ENCODE measurements around the gene BNC2.
"Not testable (repeated sequence)": the region's sequence is repeated elsewhere in the genome, so short reads cannot be mapped to it uniquely, and the experiment has no call there.

The BNC2 gene

DNA sequence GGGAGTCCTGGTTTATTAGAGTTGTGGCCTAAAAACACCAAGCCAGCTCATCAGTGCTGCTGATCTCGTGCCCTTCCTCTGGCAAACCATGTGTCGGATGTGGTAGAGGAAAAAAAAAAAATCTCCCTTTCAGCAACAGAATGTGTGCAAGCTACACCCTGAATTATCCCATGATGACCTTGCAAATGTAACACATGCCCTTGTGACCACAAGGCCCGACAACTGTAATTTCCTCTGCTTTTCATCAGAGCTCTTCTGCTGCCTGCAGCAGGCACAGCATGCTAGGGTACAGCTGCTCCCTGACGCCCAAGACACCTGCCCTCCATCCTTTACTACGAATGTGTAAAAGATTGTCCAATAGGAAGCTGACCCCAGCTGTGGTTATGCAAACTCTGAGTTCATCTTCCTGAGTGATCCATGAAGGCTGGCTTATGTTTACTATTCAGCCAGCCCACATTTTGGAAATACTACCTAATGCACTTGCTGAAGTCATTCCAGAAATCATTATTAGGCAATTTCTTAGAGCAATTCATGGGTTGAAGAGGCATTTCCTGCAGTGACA lies 14.6 kb upstream of the BNC2 start:
- no peaks in the 10 kb centered on the region for H3K79me1 ChIP-seq (ENCODE audit: low read depth, low read length)
- H3K36me3 ChIP-seq (replicated peaks in 1 of 2; ENCODE audit: control insufficient read depth in 2 of 2, insufficient read depth in 2 of 2, low read length in 2 of 2) = no peaks in the 10 kb centered on the region
- no peak overlapping the region for H3K4me2 ChIP-seq (ENCODE audit: insufficient read depth, low read length, poor library complexity, severe bottlenecking)
- no peak overlapping the region for H2BK15ac ChIP-seq (ENCODE audit: low read length)
- H3K9me3 ChIP-seq (replicated peaks in 1 of 2; ENCODE audit: control insufficient read depth in 2 of 2, insufficient read depth in 1 of 2, low read depth in 1 of 2, low read length in 2 of 2) = no peaks in the 10 kb centered on the region
- H3K27ac ChIP-seq (replicated peaks; ENCODE audit: low read length) = no peak overlapping the region
- no peak overlapping the region for H3K23ac ChIP-seq (ENCODE audit: low read depth, low read length, poor library complexity)
- no peak overlapping the region for H4K8ac ChIP-seq (ENCODE audit: low read depth, low read length)
- no CpG with 5 or more reads among the region's 5 CpGs for WGBS, 2 donors (ENCODE audit: extremely low coverage in 2 of 2, insufficient read length in 2 of 2, insufficient replicate concordance in 1 of 2)
- no peak overlapping the region for H4K91ac ChIP-seq (ENCODE audit: low read depth, low read length, poor library complexity)
- H3K9ac ChIP-seq (ENCODE audit: low read depth, low read length, poor library complexity) = no peak overlapping the region
- no peak overlapping the region for H2BK5ac ChIP-seq (ENCODE audit: low read length)
- H3K4me3 ChIP-seq (ENCODE audit: low read length in 2 of 2) = no peak overlapping the region
- no peak overlapping the region for H2BK120ac ChIP-seq (ENCODE audit: low read depth, low read length)
- H2AK5ac ChIP-seq (ENCODE audit: low read depth, low read length) = no peak overlapping the region
- H2BK12ac ChIP-seq (ENCODE audit: low read length) = no peak overlapping the region
- H3K4ac ChIP-seq (ENCODE audit: low read length) = no peak overlapping the region
- H3K4me1 ChIP-seq (ENCODE audit: control insufficient read depth in 2 of 2, insufficient read depth in 1 of 2, low read depth in 1 of 2, low read length in 2 of 2) = no peaks in the 10 kb centered on the region
- no peak overlapping the region for H3K14ac ChIP-seq (ENCODE audit: low read length)
- H2AFZ ChIP-seq (ENCODE audit: low read length) = no peak overlapping the region
- no peak for DNase-seq (ENCODE audit: low spot score)
- no peaks in the 10 kb centered on the region for H3K27me3 ChIP-seq (ENCODE audit: control insufficient read depth in 3 of 3, insufficient read depth in 3 of 3, low read depth in 1 of 3, low read length in 3 of 3)
- no peak overlapping the region for H3K18ac ChIP-seq (ENCODE audit: low read length)

DNA sequence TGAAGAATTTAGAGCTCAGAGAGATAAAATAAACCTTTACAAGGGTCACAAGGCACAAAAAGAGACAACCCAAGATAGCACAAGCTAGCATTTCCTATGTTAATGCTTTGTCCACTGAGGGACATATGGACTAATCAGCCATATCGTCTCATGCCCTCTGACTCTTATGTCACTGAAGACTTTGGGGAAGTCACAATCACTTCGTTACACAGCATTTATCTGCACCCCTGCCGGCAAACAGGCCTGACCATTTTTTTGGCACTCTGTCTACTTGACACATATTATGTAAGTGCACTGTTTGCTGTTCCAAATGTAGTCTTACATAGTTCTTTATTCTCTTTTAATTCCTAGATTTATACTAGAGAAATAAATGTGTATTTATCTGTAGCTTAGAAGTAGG lies 13.9 kb upstream of the BNC2 start:
- Histone ChIP-seq H3K4me1 (ENCODE audit: control insufficient read depth in 2 of 2, insufficient read depth in 1 of 2, low read depth in 1 of 2, low read length in 2 of 2) (no peaks in the 10 kb centered on the region), H4K8ac (ENCODE audit: low read depth, low read length) (no peak overlapping the region), H3K4me2 (ENCODE audit: insufficient read depth, low read length, poor library complexity, severe bottlenecking) (no peak overlapping the region), H3K18ac (ENCODE audit: low read length) (no peak overlapping the region), H2BK5ac (ENCODE audit: low read length) (no peak overlapping the region), H3K23ac (ENCODE audit: low read depth, low read length, poor library complexity) (no peak overlapping the region), H3K9me3 (replicated peaks in 1 of 2; ENCODE audit: control insufficient read depth in 2 of 2, insufficient read depth in 1 of 2, low read depth in 1 of 2, low read length in 2 of 2) (no peaks in the 10 kb centered on the region), H2AK5ac (ENCODE audit: low read depth, low read length) (no peak overlapping the region), H3K4me3 (ENCODE audit: low read length in 2 of 2) (no peak overlapping the region), H2AFZ (ENCODE audit: low read length) (no peak overlapping the region), H3K14ac (ENCODE audit: low read length) (no peak overlapping the region), H3K36me3 (replicated peaks in 1 of 2; ENCODE audit: control insufficient read depth in 2 of 2, insufficient read depth in 2 of 2, low read length in 2 of 2) (no peaks in the 10 kb centered on the region), H2BK15ac (ENCODE audit: low read length) (no peak overlapping the region), H3K27ac (replicated peaks; ENCODE audit: low read length) (no peak overlapping the region), H2BK120ac (ENCODE audit: low read depth, low read length) (no peak overlapping the region), H3K9ac (ENCODE audit: low read depth, low read length, poor library complexity) (no peak overlapping the region), H3K79me1 (ENCODE audit: low read depth, low read length) (no peaks in the 10 kb centered on the region), H3K27me3 (ENCODE audit: control insufficient read depth in 3 of 3, insufficient read depth in 3 of 3, low read depth in 1 of 3, low read length in 3 of 3) (no peaks in the 10 kb centered on the region), H2BK12ac (ENCODE audit: low read length) (no peak overlapping the region), H4K91ac (ENCODE audit: low read depth, low read length, poor library complexity) (no peak overlapping the region), H3K4ac (ENCODE audit: low read length) (no peak overlapping the region)
- DNase-seq (ENCODE audit: low spot score) = no peak
- no CpG with 5 or more reads among the region's 3 CpGs for WGBS, 2 donors (ENCODE audit: extremely low coverage in 2 of 2, insufficient read length in 2 of 2, insufficient replicate concordance in 1 of 2)

DNA sequence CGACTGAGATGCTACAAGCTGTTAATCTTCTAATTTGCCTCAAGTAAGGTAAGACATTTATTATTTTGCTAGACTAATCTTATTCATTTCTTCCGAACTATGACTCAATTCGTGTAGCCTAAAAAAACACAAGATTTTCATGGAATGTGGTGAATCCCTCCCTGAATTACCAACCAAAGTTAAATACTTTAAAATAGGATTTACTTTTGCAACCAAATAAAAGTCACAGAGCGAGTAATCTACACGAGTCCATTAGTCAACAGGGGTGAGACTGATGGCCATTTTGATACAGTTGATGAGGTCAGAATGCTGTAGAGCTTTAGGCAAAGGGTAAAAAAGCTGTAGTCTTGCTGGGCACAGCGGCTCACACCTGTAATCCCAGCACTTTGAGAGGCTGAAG lies 13.1 kb upstream of the BNC2 start:
- WGBS, 2 donors (ENCODE audit: extremely low coverage in 2 of 2, insufficient read length in 2 of 2, insufficient replicate concordance in 1 of 2) = no CpG with 5 or more reads among the region's 6 CpGs
- H3K9ac ChIP-seq (ENCODE audit: low read depth, low read length, poor library complexity) = no peak overlapping the region

DNA sequence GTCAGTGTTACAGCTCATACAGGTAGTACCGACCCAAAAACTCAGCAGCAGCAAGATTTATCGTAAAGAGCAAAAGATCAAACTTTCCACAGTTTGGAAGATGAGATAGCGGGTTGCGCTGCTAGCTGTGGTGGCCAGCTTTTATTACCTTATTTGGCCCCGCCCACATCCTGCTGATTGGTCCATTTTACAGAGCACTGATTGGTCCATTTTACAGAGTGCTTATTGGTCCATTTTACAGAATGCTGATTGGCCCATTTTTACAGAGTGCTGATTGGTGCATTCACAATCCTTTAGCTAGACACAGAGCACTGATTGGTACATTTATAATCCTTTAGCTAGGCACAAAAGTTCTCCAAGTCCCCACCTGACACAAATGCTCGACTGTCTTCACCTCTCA lies 12.0 kb upstream of the BNC2 start:
- not testable (repeated sequence) for H3K4ac ChIP-seq (ENCODE audit: low read length); H3K79me1 ChIP-seq (ENCODE audit: low read depth, low read length); H3K4me3 ChIP-seq (ENCODE audit: low read length in 2 of 2); H3K18ac ChIP-seq (ENCODE audit: low read length); H2AK5ac ChIP-seq (ENCODE audit: low read depth, low read length); H4K91ac ChIP-seq (ENCODE audit: low read depth, low read length, poor library complexity); H2BK5ac ChIP-seq (ENCODE audit: low read length); H3K36me3 ChIP-seq (replicated peaks in 1 of 2; ENCODE audit: control insufficient read depth in 2 of 2, insufficient read depth in 2 of 2, low read length in 2 of 2); H2BK120ac ChIP-seq (ENCODE audit: low read depth, low read length); H3K4me2 ChIP-seq (ENCODE audit: insufficient read depth, low read length, poor library complexity, severe bottlenecking); H3K14ac ChIP-seq (ENCODE audit: low read length); H3K9ac ChIP-seq (ENCODE audit: low read depth, low read length, poor library complexity); H3K27me3 ChIP-seq (ENCODE audit: control insufficient read depth in 3 of 3, insufficient read depth in 3 of 3, low read depth in 1 of 3, low read length in 3 of 3); H3K23ac ChIP-seq (ENCODE audit: low read depth, low read length, poor library complexity); H2BK12ac ChIP-seq (ENCODE audit: low read length); H3K9me3 ChIP-seq (replicated peaks in 1 of 2; ENCODE audit: control insufficient read depth in 2 of 2, insufficient read depth in 1 of 2, low read depth in 1 of 2, low read length in 2 of 2); H4K8ac ChIP-seq (ENCODE audit: low read depth, low read length); H3K4me1 ChIP-seq (ENCODE audit: control insufficient read depth in 2 of 2, insufficient read depth in 1 of 2, low read depth in 1 of 2, low read length in 2 of 2); H3K27ac ChIP-seq (replicated peaks; ENCODE audit: low read length); H2AFZ ChIP-seq (ENCODE audit: low read length); H2BK15ac ChIP-seq (ENCODE audit: low read length); DNase-seq (ENCODE audit: low spot score)
- WGBS, 2 donors (ENCODE audit: extremely low coverage in 2 of 2, insufficient read length in 2 of 2, insufficient replicate concordance in 1 of 2) = no CpG with 5 or more reads among the region's 6 CpGs

More for the DNA sequence above, 13.1 kb upstream of the BNC2 start:
- Histone ChIP-seq H3K4ac (ENCODE audit: low read length) (no peak overlapping the region), H3K23ac (ENCODE audit: low read depth, low read length, poor library complexity) (no peak overlapping the region), H3K14ac (ENCODE audit: low read length) (no peak overlapping the region), H2BK120ac (ENCODE audit: low read depth, low read length) (no peak overlapping the region), H3K4me2 (ENCODE audit: insufficient read depth, low read length, poor library complexity, severe bottlenecking) (no peak overlapping the region), H2BK12ac (ENCODE audit: low read length) (no peak overlapping the region), H2AFZ (ENCODE audit: low read length) (no peak overlapping the region), H3K36me3 (replicated peaks in 1 of 2; ENCODE audit: control insufficient read depth in 2 of 2, insufficient read depth in 2 of 2, low read length in 2 of 2) (no peaks in the 10 kb centered on the region), H3K4me3 (ENCODE audit: low read length in 2 of 2) (no peak overlapping the region), H3K18ac (ENCODE audit: low read length) (no peak overlapping the region), H3K79me1 (ENCODE audit: low read depth, low read length) (no peaks in the 10 kb centered on the region), H4K91ac (ENCODE audit: low read depth, low read length, poor library complexity) (no peak overlapping the region), H2BK15ac (ENCODE audit: low read length) (no peak overlapping the region), H3K27me3 (ENCODE audit: control insufficient read depth in 3 of 3, insufficient read depth in 3 of 3, low read depth in 1 of 3, low read length in 3 of 3) (no peaks in the 10 kb centered on the region), H4K8ac (ENCODE audit: low read depth, low read length) (no peak overlapping the region), H2AK5ac (ENCODE audit: low read depth, low read length) (no peak overlapping the region), H3K27ac (replicated peaks; ENCODE audit: low read length) (no peak overlapping the region), H3K4me1 (ENCODE audit: control insufficient read depth in 2 of 2, insufficient read depth in 1 of 2, low read depth in 1 of 2, low read length in 2 of 2) (no peaks in the 10 kb centered on the region), H3K9me3 (replicated peaks in 1 of 2; ENCODE audit: control insufficient read depth in 2 of 2, insufficient read depth in 1 of 2, low read depth in 1 of 2, low read length in 2 of 2) (no peaks in the 10 kb centered on the region), H2BK5ac (ENCODE audit: low read length) (no peak overlapping the region)
- no peak for DNase-seq (ENCODE audit: low spot score)
